Keratinocyte (primary cell): Measurements from ENCODE around the gene RBMX.

Source experiments
- EZH2 ChIP-seq: IDR thresholded peaks from one replicate; pipeline ENCODE4 v1.6.1; 2012; ENCODE audit warnings: inconsistent platforms, mild to moderate bottlenecking, low read length, moderate library complexity
- TF ChIP-seq, protein P1 (sequence below), 3 experiments: IDR thresholded peaks in 1 of 3; conservative IDR thresholded peaks in 1 of 3; optimal IDR thresholded peaks in 1 of 3; 2 replicates in 2 of 3; 3 replicates in 1 of 3; pipeline versions ENCODE3 to v1.5.1; 2011; ENCODE audit warnings: low read length in 3 of 3, mild to moderate bottlenecking in 3 of 3, moderate library complexity in 2 of 3, control low read depth in 1 of 3, inconsistent platforms in 1 of 3; ENCODE audit not compliant: insufficient read depth in 2 of 3; ENCODE audit errors: extremely low read depth in 1 of 3

DNA sequence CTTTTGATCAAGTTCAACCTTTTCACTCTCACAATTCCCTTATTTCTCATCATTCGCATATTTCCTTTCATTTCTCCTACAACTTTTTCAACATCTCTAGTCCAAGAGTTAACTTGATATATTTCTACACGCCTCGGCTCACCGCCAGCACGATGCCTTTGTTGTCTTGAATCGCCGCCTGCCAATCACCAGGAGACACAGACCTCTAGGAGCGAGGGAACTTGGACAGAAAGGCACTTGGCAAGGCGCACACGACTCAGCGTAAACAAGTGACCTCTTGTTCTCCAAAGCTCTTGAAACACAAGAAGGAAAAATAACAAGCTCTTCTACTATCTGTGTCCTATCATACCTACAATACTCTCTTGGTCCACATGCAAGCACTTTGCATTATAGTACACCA lies 27.1 kb upstream of the RBMX start:
- TF ChIP-seq, protein P1, sequence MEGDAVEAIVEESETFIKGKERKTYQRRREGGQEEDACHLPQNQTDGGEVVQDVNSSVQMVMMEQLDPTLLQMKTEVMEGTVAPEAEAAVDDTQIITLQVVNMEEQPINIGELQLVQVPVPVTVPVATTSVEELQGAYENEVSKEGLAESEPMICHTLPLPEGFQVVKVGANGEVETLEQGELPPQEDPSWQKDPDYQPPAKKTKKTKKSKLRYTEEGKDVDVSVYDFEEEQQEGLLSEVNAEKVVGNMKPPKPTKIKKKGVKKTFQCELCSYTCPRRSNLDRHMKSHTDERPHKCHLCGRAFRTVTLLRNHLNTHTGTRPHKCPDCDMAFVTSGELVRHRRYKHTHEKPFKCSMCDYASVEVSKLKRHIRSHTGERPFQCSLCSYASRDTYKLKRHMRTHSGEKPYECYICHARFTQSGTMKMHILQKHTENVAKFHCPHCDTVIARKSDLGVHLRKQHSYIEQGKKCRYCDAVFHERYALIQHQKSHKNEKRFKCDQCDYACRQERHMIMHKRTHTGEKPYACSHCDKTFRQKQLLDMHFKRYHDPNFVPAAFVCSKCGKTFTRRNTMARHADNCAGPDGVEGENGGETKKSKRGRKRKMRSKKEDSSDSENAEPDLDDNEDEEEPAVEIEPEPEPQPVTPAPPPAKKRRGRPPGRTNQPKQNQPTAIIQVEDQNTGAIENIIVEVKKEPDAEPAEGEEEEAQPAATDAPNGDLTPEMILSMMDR (optimal IDR thresholded peaks at IDR 0.05 in 1 of 3, IDR thresholded peaks at IDR 0.05 in 1 of 3, conservative IDR thresholded peaks at IDR 0.05 in 1 of 3; ENCODE audit: extremely low read depth in 1 of 3, insufficient read depth in 2 of 3, low read length in 3 of 3) = no peak
- no peak for TF ChIP-seq EZH2
